HCT116 (cell line): ENCODE measurements around the gene TET3. TPM values are rescaled to one million over a fixed set of nuclear protein-coding genes. Genes with fewer than 3 reads are reported as not detected.
A peak's percentile ranks its signal among the peaks of the same experiment; 100 is the strongest.

Experiments
- ATAC-seq: fragments of 200-7000 bp; cut with Tn5 transposase; 2 replicates; pipeline ENCODE4 v1.9.1; 2020; ENCODE audit warnings: mild to moderate bottlenecking, moderate library complexity
- BruUV-seq: library from RNA; stranded (reverse); fragments of 400-500 nt; replicated peaks from 2 replicates; lab custom pipeline; 2021; lab: Mats Ljungman, UMichigan
- CTCF ChIA-PET: fragments of 300-600 bp; sonication (Branson Sonifier 250); formaldehyde crosslinking; loops from one replicate; lab custom pipeline; 2021; ENCODE audit warnings: antibody characterized with exemption; lab: Charles Lee
- POLR2A ChIA-PET: fragments of 300-600, 350-600 bp; sonication (Branson Sonifier 250); formaldehyde crosslinking; loops from one replicate; lab custom pipeline; 2021; ENCODE audit warnings: antibody characterized with exemption; lab: Charles Lee
- RAD21 ChIA-PET, 2 experiments: fragments of 300-600 bp; sonication (Branson Sonifier 250); formaldehyde crosslinking; loops; one replicate each; lab custom pipeline; 2023; ENCODE audit warnings: low total read pairs in 2 of 2; ENCODE audit not compliant: uncharacterized antibody in 2 of 2, unreplicated experiment in 2 of 2, low non-redundant PET in 1 of 2; lab: Charles Lee
- DNase-seq: peaks from one replicate; pipeline ENCODE4 v3.0.0-alpha.2; 2010; ENCODE audit warnings: low read depth, low spot score
- H2AFZ ChIP-seq: fragments of 200-600 bp; shearing (Covaris generic), sonication (generic); 2 replicates; pipeline ENCODE4 v1.6.1; 2017; ENCODE audit warnings: low read depth, mixed run types, mixed read lengths, antibody characterized with exemption, low read length; ENCODE audit not compliant: poor library complexity, severe bottlenecking
- H3K27ac ChIP-seq: 2 replicates; pipeline ENCODE4 v1.5.1; 2012; ENCODE audit warnings: low read depth, low read length
- H3K27me3 ChIP-seq: fragments of 200-600 bp; sonication (generic); 2 replicates; pipeline ENCODE4 v1.6.1; 2016; ENCODE audit warnings: mixed run types, low read length, mixed read lengths; ENCODE audit not compliant: insufficient read depth
- H3K36me3 ChIP-seq, 2 experiments: fragments of 200-500 bp in 1 of 2; fragments of 200-600 bp in 1 of 2; sonication (Bioruptor generic) in 1 of 2; sonication (generic) in 1 of 2; 2 replicates each; pipeline versions ENCODE4 v1.5.1 to v1.6.1; 2014 to 2016; ENCODE audit warnings: low read length in 2 of 2, inconsistent platforms in 1 of 2, mixed read lengths in 1 of 2, mixed run types in 1 of 2; ENCODE audit not compliant: insufficient read depth in 2 of 2, control insufficient read depth in 1 of 2
- H3K4me1 ChIP-seq, 2 experiments: fragments of 200-600 bp in 1 of 2; sonication (generic) in 1 of 2; 2 replicates each; pipeline versions ENCODE4 v1.5.1 to v1.6.1; 2012 to 2017; ENCODE audit warnings: low read length in 2 of 2, inconsistent platforms in 1 of 2, mild to moderate bottlenecking in 1 of 2, mixed read lengths in 1 of 2, mixed run types in 1 of 2, moderate library complexity in 1 of 2; ENCODE audit not compliant: insufficient read depth in 2 of 2, control insufficient read depth in 1 of 2
- H3K4me2 ChIP-seq: fragments of 200-600 bp; sonication (generic); 2 replicates; pipeline ENCODE4 v1.6.1; 2017; ENCODE audit warnings: mixed run types, low read length, mixed read lengths
- H3K4me3 ChIP-seq, 2 experiments: fragments of 200-600 bp in 1 of 2; sonication (generic) in 1 of 2; replicated peaks in 1 of 2; 2 replicates each; pipeline ENCODE4 v1.5.1; 2011 to 2016; ENCODE audit warnings: low read length in 2 of 2, control low read depth in 1 of 2, low read depth in 1 of 2, mild to moderate bottlenecking in 1 of 2, mixed read lengths in 1 of 2, mixed run types in 1 of 2
- H3K79me2 ChIP-seq: fragments of 200-600 bp; sonication (generic); 2 replicates; pipeline ENCODE4 v1.6.1; 2017; ENCODE audit warnings: mild to moderate bottlenecking, mixed run types, low read length, moderate library complexity, mixed read lengths; ENCODE audit not compliant: insufficient read depth
- H3K9ac ChIP-seq: fragments of 200-600 bp; sonication (generic); 2 replicates; pipeline ENCODE4 v1.6.1; 2016; ENCODE audit warnings: low read length, mixed read lengths
- H3K9me2 ChIP-seq: fragments of 200-600 bp; sonication (generic), shearing (Covaris generic); 2 replicates; pipeline ENCODE4 v1.6.1; 2017; ENCODE audit warnings: mixed run types, mild to moderate bottlenecking, moderate library complexity; ENCODE audit not compliant: insufficient read depth
- H3K9me3 ChIP-seq, 2 experiments: fragments of 200-500 bp in 1 of 2; fragments of 200-600 bp in 1 of 2; sonication (Bioruptor generic) in 1 of 2; sonication (generic) in 1 of 2; 2 replicates each; pipeline ENCODE4 v1.6.1; 2014 to 2017; ENCODE audit warnings: low read length in 2 of 2, mixed read lengths in 2 of 2, inconsistent platforms in 1 of 2, low read depth in 1 of 2, mild to moderate bottlenecking in 1 of 2, mixed run types in 1 of 2, moderate library complexity in 1 of 2; ENCODE audit not compliant: control insufficient read depth in 1 of 2, insufficient read depth in 1 of 2
- H4K20me1 ChIP-seq: fragments of 200-600 bp; sonication (generic), shearing (Covaris generic); 2 replicates; pipeline ENCODE4 v1.6.1; 2017; ENCODE audit warnings: mixed run types, mild to moderate bottlenecking, moderate library complexity; ENCODE audit not compliant: insufficient read depth
- ATF3 ChIP-seq: IDR thresholded peaks from 2 replicates; pipeline ENCODE4 v1.6.1; 2012
- CBX3 ChIP-seq: IDR thresholded peaks from 2 replicates; pipeline ENCODE4 v1.6.1; 2012; ENCODE audit warnings: low read depth
- CEBPB ChIP-seq: IDR thresholded peaks from 2 replicates; pipeline ENCODE4 v1.6.1; 2012; ENCODE audit warnings: low read depth
- ELF1 ChIP-seq: IDR thresholded peaks from 2 replicates; pipeline ENCODE4 v1.6.1; 2012; ENCODE audit warnings: low read depth, borderline replicate concordance
- EZH2phosphoT487 ChIP-seq: fragments of 200-600 bp; IDR thresholded peaks from 2 replicates; pipeline ENCODE4 v1.6.1; 2018; ENCODE audit warnings: antibody characterized with exemption, borderline replicate concordance
- FOSL1 ChIP-seq: IDR thresholded peaks from 2 replicates; pipeline ENCODE4 v1.6.1; 2012; ENCODE audit warnings: low read depth
- POLR2AphosphoS5 ChIP-seq: IDR thresholded peaks from 2 replicates; pipeline ENCODE4 v1.6.1; 2011; ENCODE audit warnings: mild to moderate bottlenecking, low read depth, low read length, moderate library complexity
- RAD21 ChIP-seq: IDR thresholded peaks from 2 replicates; pipeline ENCODE4 v1.6.1; 2012; ENCODE audit warnings: low read depth, mild to moderate bottlenecking
- SRF ChIP-seq: IDR thresholded peaks from 2 replicates; pipeline ENCODE4 v1.6.1; 2012; ENCODE audit warnings: low read depth
- TCF7L2 ChIP-seq: IDR thresholded peaks from 2 replicates; pipeline ENCODE4 v1.7.0; 2011; ENCODE audit warnings: borderline replicate concordance, inconsistent platforms; ENCODE audit not compliant: insufficient read depth, insufficient read length; ENCODE audit errors: extremely low read depth
- ZFX ChIP-seq: fragments of 450-650 bp; IDR thresholded peaks from 2 replicates; pipeline ENCODE4 v1.6.1; 2017
- ZNF274 ChIP-seq: fragments of 200-500 bp; sonication (Bioruptor generic); IDR thresholded peaks from 2 replicates; pipeline ENCODE4 v1.6.1; 2014; ENCODE audit warnings: mild to moderate bottlenecking, low read depth, low read length, inconsistent platforms
- intact Hi-C: fragments of 100-400 bp; cut with micrococcal nuclease; formaldehyde crosslinking; loops from 2 replicates; pipeline ENCODE4 v1.10.0; 2022
- total RNA-seq: library from RNA; stranded (reverse); gene quantifications from one replicate; pipeline ENCODE4 v1.2.1, GENCODE V29; 2021; ENCODE audit not compliant: unreplicated experiment
- TF ChIP-seq, protein P1 (sequence below), 3 experiments: fragments of 200-600 bp in 1 of 3; sonication (generic) in 1 of 3; IDR thresholded peaks in 2 of 3; conservative IDR thresholded peaks in 1 of 3; 2 replicates each; pipeline ENCODE4 v1.5.1; 2012 to 2017; ENCODE audit warnings: low read depth in 2 of 3, low read length in 2 of 3, antibody characterized with exemption in 1 of 3, borderline replicate concordance in 1 of 3, control low read depth in 1 of 3, mild to moderate bottlenecking in 1 of 3, mixed read lengths in 1 of 3, mixed run types in 1 of 3, moderate library complexity in 1 of 3; ENCODE audit not compliant: insufficient read depth in 1 of 3
- TF ChIP-seq, protein P2 (sequence below): IDR thresholded peaks from 2 replicates; pipeline ENCODE4 v1.6.1; 2012; ENCODE audit warnings: low read depth

The TET3 gene
- total RNA-seq, 1 experiment from 2014 or later = 15.4 TPM

DNA sequence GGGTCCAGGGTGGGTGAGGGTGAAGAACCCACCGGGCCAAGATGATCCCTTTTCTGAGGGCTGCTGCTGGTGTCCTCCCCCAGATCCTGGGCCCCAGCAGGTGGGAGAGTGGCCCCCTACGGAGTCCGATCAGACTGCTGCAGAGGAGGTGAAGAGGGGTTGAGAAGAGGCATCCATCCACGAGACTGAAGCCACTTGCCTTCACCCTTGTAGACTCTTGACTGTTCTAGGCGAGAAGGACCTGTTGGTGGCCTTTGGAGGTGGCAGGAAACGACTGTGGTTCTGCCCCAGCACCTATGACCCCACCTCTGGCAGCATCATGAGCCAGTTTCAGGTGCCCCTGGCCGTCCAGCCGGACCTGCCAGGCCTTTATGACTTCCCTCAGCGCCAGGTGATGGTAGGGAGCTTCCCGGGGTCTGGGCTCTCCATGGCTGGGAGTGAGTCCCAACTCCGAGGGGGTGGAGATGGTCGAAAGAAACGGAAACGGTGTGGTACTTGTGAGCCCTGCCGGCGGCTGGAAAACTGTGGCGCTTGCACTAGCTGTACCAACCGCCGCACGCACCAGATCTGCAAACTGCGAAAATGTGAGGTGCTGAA lies 1.5 kb downstream of the TET3 start (continued):
- TF ChIP-seq, protein P1, sequence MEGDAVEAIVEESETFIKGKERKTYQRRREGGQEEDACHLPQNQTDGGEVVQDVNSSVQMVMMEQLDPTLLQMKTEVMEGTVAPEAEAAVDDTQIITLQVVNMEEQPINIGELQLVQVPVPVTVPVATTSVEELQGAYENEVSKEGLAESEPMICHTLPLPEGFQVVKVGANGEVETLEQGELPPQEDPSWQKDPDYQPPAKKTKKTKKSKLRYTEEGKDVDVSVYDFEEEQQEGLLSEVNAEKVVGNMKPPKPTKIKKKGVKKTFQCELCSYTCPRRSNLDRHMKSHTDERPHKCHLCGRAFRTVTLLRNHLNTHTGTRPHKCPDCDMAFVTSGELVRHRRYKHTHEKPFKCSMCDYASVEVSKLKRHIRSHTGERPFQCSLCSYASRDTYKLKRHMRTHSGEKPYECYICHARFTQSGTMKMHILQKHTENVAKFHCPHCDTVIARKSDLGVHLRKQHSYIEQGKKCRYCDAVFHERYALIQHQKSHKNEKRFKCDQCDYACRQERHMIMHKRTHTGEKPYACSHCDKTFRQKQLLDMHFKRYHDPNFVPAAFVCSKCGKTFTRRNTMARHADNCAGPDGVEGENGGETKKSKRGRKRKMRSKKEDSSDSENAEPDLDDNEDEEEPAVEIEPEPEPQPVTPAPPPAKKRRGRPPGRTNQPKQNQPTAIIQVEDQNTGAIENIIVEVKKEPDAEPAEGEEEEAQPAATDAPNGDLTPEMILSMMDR (IDR thresholded peaks at IDR 0.05 in 2 of 3, conservative IDR thresholded peaks at IDR 0.05 in 1 of 3; ENCODE audit: borderline replicate concordance in 1 of 3, insufficient read depth in 1 of 3, low read depth in 2 of 3, low read length in 2 of 3) = no peak
- no peak for TF ChIP-seq FOSL1
- no peak for TF ChIP-seq ZFX
- no peak for TF ChIP-seq ATF3
- no peak for TF ChIP-seq POLR2AphosphoS5
- no peak for TF ChIP-seq CBX3
- no peak for TF ChIP-seq ELF1
- TF ChIP-seq, all 23 proteins: peak for 0

- ATAC-seq (no peak), DNase-seq (no peak)
- ChIA-PET CTCF (no interaction called here), RAD21 (no interaction called here), POLR2A (no interaction called here)
- Histone ChIP-seq H3K4me2 (peak overlapping the region; percentile 86; the same call in 1 of the 2 replicates), H3K79me2 (peaks cover 68% of the 10 kb centered on the region), H3K4me3 (no peak overlapping the region), H3K27me3 (no peaks in the 10 kb centered on the region), H3K27ac (no peak overlapping the region), H3K9ac (no peak overlapping the region), H3K4me1 (peaks cover 21 to 57% of the 10 kb centered on the region in 2 experiments), H4K20me1 (no peaks in the 10 kb centered on the region), H3K9me3 (no peaks in the 10 kb centered on the region), H3K9me2 (no peaks in the 10 kb centered on the region), H2AFZ (no peak overlapping the region), H3K36me3 (peaks cover 7 to 45% of the 10 kb centered on the region in 2 experiments; a peak in 1 of 4 replicates)
- TSS peak; percentile 34 for BruUV-seq
- TF ChIP-seq TCF7L2 (no peak), RAD21 (no peak), ELF1 (no peak), EZH2phosphoT487 (no peak), SRF (no peak), POLR2AphosphoS5 (no peak), ZNF274 (no peak), ATF3 (no peak), CEBPB (no peak)
- TF ChIP-seq, protein P2, sequence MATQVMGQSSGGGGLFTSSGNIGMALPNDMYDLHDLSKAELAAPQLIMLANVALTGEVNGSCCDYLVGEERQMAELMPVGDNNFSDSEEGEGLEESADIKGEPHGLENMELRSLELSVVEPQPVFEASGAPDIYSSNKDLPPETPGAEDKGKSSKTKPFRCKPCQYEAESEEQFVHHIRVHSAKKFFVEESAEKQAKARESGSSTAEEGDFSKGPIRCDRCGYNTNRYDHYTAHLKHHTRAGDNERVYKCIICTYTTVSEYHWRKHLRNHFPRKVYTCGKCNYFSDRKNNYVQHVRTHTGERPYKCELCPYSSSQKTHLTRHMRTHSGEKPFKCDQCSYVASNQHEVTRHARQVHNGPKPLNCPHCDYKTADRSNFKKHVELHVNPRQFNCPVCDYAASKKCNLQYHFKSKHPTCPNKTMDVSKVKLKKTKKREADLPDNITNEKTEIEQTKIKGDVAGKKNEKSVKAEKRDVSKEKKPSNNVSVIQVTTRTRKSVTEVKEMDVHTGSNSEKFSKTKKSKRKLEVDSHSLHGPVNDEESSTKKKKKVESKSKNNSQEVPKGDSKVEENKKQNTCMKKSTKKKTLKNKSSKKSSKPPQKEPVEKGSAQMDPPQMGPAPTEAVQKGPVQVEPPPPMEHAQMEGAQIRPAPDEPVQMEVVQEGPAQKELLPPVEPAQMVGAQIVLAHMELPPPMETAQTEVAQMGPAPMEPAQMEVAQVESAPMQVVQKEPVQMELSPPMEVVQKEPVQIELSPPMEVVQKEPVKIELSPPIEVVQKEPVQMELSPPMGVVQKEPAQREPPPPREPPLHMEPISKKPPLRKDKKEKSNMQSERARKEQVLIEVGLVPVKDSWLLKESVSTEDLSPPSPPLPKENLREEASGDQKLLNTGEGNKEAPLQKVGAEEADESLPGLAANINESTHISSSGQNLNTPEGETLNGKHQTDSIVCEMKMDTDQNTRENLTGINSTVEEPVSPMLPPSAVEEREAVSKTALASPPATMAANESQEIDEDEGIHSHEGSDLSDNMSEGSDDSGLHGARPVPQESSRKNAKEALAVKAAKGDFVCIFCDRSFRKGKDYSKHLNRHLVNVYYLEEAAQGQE = no peak
- intact Hi-C loops = no loop called here
These were observed 2.6 kb downstream of the TET3 start for GRCh38 chr2:73987109-73987947.
